NCI-H2107 (cell line): ENCODE data around the gene ATP13A3.

Experiments used
- DNase-seq: peaks from one replicate; lab custom pipeline; 2025; lab: John Stamatoyannopoulos, UW

The ATP13A3 gene

DNA sequence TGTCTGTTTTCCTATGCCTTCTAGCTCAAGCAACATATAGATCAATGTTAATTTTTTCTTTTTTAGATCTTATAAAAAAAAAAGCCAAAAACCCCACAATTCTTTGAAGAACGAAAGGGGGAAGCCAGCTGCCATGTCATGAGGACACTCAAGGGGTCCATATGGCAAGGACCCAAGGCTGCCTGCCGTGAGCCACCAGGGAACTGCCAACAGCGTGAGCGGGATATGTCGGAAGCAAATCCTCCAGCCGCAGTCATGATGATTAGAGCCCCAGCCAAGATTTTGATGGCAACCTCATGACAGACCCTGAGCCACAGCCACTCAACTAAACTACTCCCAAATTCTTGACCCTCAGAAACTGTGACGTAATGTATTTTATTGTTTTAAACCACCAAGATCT, 94.2 kb downstream of the ATP13A3 start:
- DNase-seq = no peak

- no peak for DNase-seq
Observed at GRCh38 chr3:194390835-194391234, 96.0 kb downstream of the ATP13A3 start.

DNA sequence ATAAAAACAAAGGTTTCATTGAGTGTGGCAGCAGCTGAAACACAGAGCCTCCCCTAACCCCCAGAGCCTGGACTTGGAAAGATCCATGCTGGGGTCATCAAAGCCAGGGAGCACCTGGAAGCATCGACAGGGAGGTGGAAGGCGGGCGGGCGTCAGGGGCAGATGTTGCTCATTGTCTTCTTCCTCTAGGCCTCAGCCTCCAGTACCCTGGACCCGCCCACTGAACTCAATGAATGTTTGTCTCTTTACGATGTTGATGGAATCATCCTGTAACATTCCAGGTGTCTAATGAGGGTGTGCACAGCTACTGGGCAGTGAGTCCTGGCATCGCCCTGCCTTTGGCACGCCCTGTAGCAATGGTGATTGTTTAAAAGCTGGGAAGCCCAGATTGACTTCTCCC, 97.5 kb downstream of the ATP13A3 start:
- DNase-seq = no peak

DNA sequence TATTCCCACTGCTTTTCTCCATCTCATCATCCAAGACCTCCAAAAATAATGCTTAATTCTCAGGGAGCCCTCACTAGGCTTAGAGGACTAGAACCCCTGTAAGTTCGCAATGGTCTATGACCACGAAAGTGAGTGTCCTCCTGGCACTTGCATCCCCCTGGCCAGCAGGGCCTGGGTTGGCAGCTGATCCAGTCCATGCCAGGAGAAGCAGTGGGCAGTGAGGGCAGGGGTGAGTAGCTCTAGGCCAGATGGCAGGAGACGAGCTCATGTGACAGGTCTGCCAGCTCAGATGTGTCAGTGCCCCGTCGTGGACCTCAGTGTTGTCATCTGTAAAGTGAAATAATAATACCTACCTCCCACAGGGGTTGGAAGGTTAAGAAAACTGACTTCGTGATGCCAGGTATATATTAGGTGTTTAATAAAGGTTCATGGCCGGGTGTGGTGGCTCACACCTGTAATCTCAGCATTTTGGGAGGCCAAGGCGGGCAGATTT, 98.8 kb downstream of the ATP13A3 start:
- DNase-seq = no peak

- no peak for DNase-seq
Observed at GRCh38 chr3:194387276-194387675, 99.5 kb downstream of the ATP13A3 start.

DNA sequence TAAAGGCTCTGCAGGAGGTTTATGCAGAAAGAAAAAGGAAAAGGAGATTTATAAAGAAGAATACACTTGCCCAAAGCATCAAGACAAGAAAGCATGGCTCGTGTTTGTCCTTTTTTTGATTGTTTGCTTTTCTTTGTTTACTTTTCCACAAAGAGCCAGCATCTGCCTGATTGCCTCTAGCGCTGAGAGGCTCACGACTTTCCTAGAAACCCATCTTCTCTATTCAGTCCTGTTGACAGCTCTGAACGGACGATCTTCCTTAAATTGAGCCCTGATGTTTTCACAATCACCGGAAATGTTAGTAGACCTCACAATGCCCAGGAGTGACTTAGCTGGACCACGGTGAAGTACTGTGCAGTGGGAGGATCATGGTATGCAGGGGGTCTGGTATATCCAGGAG, 100.2 kb downstream of the ATP13A3 start:
- no peak for DNase-seq

DNA sequence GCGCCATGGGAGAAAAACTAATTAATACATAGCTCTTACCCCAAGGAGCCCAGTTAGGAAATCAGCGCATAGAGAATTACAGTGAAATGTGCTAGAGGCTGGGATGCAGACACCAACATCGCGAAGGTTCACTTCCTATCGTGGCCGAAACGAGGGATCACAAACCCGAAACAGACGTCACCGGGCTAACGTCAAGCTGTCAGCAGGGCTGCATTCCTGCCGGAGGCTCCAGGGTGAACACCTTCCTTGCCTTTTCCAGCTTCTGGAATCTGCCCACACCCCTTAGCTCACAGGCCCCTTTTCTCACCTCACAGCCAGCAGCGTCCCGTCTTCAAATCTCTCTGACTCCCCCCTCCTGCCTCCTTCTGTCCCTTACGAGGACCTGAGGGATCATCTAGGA, 100.7 kb downstream of the ATP13A3 start:
- no peak for DNase-seq

- DNase-seq = no peak
Observed at GRCh38 chr3:194384569-194385001, 102.2 kb downstream of the ATP13A3 start.

DNA sequence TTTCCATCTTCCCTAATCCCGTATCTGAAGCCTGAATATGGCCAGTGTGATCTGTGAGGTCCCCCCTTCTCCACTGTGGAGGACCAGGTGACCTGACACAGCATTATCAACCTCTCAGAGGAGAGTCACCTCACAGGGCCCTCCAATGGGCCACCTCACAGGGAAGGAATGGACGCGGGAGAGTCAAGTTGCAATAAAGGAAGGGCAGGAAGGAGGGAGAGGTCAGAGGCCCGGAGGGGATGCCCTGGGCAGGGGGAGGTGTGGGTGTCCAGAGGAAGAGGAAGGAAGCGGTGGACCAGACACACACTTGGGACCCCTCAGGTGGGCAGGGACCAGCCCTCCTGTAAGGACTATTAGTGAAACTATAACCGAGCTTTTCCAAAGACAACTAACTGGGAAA, 102.6 kb downstream of the ATP13A3 start:
- DNase-seq = no peak

GRCh38 chr3:194383276-194383940, 103.4 kb downstream of the ATP13A3 start:
- DNase-seq = no peak

DNA sequence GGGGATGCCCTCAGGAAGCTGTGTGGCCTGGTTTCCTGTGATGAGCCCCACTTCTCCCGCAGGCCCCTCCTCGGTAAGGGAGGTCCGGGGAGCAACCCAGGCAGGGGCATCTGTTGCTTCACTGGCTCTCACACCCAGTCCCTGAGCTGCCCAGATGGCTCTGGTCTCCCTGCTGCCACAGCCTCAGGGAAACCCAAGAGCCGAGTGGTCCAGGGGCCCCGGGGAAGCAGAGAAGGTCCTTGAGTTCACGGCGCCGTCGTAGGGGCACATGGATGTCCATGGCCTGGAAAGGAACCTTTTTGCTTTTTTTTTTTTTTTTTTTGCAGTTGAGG, 103.9 kb downstream of the ATP13A3 start:
- DNase-seq = no peak

DNA sequence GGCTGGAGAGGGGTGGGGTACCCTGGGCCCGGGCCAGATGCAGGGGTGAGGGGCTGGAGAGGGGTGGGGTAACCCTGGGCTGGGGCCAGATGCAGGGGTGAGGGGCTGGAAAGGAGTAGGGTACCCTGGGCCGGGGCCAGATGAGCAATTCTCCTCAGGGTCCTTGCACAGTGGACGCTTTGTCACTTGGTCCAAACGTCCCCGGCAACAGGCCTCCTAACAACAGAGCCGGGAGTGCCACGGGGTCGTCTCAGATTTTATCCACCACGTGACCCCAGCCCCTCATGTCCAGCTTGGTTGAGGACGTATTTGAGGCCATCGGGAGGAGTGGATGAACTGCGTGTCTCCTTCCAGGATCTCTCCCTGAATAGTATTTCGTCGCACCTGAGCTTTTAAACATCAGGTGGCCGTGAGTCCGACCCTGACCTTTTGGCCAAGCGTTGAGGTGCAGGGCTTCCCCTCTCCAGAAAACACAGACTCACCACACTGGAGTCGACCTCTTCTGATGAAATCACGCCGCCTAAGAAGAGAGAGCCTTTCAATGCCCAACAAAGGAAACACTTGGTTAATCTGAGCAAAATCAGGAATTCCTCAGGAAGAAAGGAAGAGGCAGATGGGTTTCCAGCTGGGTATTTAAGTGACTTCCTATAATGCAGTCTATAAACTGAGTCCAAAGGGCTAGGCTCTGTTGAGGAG, 104.5 kb downstream of the ATP13A3 start:
- no peak for DNase-seq

DNA sequence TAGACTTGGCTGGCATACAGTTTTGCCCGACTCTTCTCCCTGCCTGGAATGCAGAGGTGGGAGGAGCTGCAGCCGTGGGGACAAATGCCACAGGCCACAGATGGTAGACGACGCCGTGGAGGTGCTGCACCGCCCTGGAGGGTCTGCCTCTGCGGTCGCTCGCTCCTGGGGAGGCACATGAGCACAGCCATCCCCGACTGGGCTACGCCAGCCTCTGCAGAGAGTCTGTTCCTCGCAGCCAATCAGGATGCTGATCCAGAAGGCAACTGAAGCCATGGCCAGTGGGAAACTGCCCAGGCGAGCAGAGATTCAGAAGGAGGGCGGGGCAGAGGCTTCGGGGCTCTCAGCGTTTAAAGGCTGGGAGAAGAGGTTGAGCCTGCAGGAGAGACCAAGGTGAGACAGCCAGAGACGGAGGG, 105.3 kb downstream of the ATP13A3 start:
- DNase-seq = no peak

DNA sequence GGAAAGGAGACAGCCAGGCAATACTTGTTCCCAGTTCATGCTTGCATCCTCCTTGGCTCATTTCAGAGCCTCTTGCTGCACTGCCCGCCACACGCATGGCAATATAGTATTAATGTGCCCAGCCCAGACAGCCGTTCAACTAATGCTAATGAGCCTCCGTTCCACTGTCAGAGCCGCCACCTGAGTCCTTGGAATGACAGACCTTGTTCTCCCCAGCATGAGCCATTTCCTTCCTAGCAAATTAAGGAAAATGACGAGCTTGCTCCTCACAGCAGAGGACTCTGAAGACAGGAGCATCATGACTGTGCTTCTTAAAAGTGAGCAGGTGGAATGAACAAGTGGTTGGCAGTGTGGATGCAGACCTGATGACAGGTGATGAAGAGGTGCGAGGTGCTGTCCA, 106.5 kb downstream of the ATP13A3 start:
- DNase-seq = no peak

DNA sequence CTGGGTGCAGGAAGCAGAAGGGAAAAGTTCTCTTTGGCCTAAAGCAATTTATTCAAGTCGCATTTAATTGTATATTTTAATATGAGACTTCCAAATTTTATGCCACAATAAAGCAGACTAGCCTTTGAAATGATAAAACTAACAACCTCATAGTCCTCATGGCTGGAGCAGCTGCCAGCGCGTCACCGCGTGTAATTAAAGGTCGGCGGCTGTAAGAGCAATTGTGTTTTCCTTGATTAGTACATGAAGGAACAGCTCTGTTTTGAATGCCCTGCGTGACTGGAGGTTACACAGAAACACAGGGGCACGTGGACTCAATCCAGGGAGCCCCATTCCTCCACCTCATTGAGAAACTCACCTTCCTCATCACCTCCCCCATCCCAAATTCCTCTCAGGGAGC, 107.2 kb downstream of the ATP13A3 start:
- no peak for DNase-seq

DNA sequence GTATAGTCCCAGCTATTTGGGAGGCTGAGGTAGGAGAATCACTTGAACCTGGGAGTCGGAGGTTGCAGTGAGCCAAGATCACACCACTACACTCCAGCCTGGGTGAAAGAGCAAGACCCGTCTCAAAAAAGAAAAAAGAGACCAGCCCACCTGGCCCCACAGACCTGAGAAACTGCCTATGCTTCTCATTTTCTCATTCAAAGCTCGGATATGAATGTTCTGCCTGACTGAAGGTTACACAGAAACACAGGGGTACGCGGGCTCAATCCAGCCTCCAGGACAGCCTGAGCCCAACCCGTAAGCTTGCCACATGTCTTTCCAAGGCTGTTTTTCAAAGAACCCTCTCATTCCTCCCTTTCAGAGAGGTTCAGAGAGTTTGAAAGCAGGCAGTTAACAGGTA, 107.6 kb downstream of the ATP13A3 start:
- no peak for DNase-seq

DNA sequence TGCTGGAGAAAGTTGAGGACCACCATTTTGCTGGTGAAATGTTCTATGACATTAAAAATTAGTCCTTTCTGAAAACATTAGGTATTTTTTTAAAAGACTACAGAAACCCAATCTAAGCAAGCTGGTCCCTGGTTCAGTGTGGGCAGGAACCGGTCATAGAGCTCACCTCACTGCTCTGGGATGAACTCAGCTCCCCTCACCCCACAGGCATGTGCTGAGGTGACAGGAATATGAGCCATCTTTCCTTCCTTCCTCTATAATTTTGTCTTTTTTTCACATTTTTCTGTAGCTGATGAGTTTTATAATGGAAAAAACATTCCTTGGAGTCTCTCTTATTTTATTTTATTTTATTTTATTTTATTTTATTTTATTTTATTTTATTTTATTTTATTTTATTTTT, 109.1 kb downstream of the ATP13A3 start:
- DNase-seq = no peak

DNA sequence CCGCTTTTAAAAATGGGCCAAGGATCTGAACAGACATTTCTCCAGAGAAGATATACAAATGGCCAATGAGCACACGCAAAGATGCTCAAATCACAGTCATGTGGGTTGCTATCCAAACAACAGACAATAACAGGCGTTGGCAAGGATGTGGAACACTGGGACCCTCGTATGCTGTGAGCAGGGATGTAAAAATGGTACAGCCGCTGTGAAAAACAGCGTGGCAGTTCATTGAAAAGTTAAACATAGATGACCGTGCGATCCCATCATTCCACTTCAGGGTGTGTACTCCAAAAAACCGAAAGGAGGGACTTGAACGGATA, 110.6 kb downstream of the ATP13A3 start:
- DNase-seq = no peak

GRCh38 chr3:194375473-194376240, 111.1 kb downstream of the ATP13A3 start:
- DNase-seq = peak; percentile 61

- no peak for DNase-seq
Observed at GRCh38 chr3:194374935-194375334, 111.9 kb downstream of the ATP13A3 start.

- DNase-seq = no peak
Observed at GRCh38 chr3:194373899-194374298, 112.9 kb downstream of the ATP13A3 start.

- DNase-seq = no peak
Observed at GRCh38 chr3:194373028-194373427, 113.8 kb downstream of the ATP13A3 start.

DNA sequence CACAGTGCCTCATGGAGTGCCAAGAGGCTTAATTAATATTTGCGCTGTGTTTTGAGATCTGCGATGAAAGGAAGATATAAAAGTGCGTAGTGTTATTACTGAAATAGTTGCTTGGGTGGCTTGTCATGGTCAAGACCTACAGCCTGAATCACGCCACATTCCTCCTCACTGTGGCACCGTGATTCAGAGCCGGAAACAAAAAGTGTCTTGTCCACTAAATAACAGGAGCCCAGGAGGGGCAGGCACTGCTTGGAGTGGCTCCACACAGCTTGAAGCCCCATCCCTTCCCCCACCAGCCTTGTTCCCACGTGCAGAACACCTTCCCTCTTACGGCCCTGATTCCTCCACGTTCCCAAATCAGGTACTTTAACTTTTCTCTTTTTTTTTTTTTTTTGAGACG, 116.0 kb downstream of the ATP13A3 start:
- no peak for DNase-seq
